HepG2 (cell line): ENCODE data around the gene ERLIN1. TPM values are rescaled to one million over a fixed set of nuclear protein-coding genes. Genes with fewer than 3 reads are reported as not detected.
A peak's percentile ranks its signal among the peaks of the same experiment; 100 is the strongest.

ENCODE experiments used
- IRF2 ChIP-seq: IDR thresholded peaks from 2 replicates; pipeline ENCODE4 v1.6.1; 2018; ENCODE audit warnings: missing genetic modification reagents, missing compliant biosample characterization
- SOX13 ChIP-seq, 3 experiments: fragments of 450-650 bp in 1 of 3; sonication (generic) in 1 of 3; formaldehyde crosslinking in 1 of 3; IDR thresholded peaks in 2 of 3; conservative IDR thresholded peaks in 1 of 3; 2 replicates each; pipeline versions ENCODE4 v1.5.0 to v1.6.1; 2016 to 2020; ENCODE audit warnings: antibody characterized with exemption in 1 of 3, mild to moderate bottlenecking in 1 of 3, missing compliant biosample characterization in 1 of 3, missing genetic modification reagents in 1 of 3, moderate library complexity in 1 of 3
- TBP ChIP-seq: sonication (generic); formaldehyde crosslinking; IDR thresholded peaks from 2 replicates; pipeline ENCODE4 v1.5.0; 2020; ENCODE audit warnings: missing genetic modification reagents
- TCF7 ChIP-seq: sonication (generic); IDR thresholded peaks from 2 replicates; pipeline ENCODE4 v1.6.1; 2016; ENCODE audit warnings: antibody characterized with exemption, low read depth
- ZBTB7A ChIP-seq: sonication (generic); formaldehyde crosslinking; IDR thresholded peaks from 2 replicates; pipeline ENCODE4 v1.8.0; 2022; ENCODE audit warnings: mild to moderate bottlenecking, missing genetic modification reagents
- ZNF180 ChIP-seq: sonication (generic); formaldehyde crosslinking; IDR thresholded peaks from 2 replicates; pipeline ENCODE4 v1.4.0; 2020; ENCODE audit warnings: low read depth, missing genetic modification reagents, borderline replicate concordance
- ZNF225 ChIP-seq: sonication (generic); formaldehyde crosslinking; IDR thresholded peaks from 2 replicates; pipeline ENCODE4 v1.4.0; 2020; ENCODE audit warnings: mild to moderate bottlenecking, missing genetic modification reagents
- ZNF33B ChIP-seq: sonication (generic); formaldehyde crosslinking; IDR thresholded peaks from 2 replicates; pipeline ENCODE4 v1.5.1; 2020; ENCODE audit warnings: mild to moderate bottlenecking, missing genetic modification reagents
- ZNF567 ChIP-seq: sonication (generic); formaldehyde crosslinking; IDR thresholded peaks from 2 replicates; pipeline ENCODE4 v1.8.1; 2023; ENCODE audit warnings: mild to moderate bottlenecking, missing genetic modification reagents, borderline replicate concordance
- ZNF772 ChIP-seq: sonication (generic); formaldehyde crosslinking; IDR thresholded peaks from 2 replicates; pipeline ENCODE4 v1.5.0; 2020; ENCODE audit warnings: mild to moderate bottlenecking, missing genetic modification reagents
- ZNF83 ChIP-seq: sonication (generic); formaldehyde crosslinking; IDR thresholded peaks from 2 replicates; pipeline ENCODE4 v1.4.0; 2020; ENCODE audit warnings: missing genetic modification reagents, mild to moderate bottlenecking, borderline replicate concordance
- polyA plus RNA-seq, 8 experiments: library from polyadenylated mRNA; depleted of rRNA in 3 of 8; stranded (reverse) in 7 of 8; unstranded in 1 of 8; fragments of >200 nt; fragmentation: Illumina TruSeq in 4 of 8; extraction: Trizol in 4 of 8; gene quantifications; 2 replicates each; pipeline versions ENCODE4 v1.2.1 to v1.2.3, GENCODE V29; 2011 to 2016; ENCODE audit warnings: low read depth in 4 of 8, missing spikeins in 1 of 8, mixed read lengths in 1 of 8; ENCODE audit not compliant: insufficient read depth in 1 of 8
- total RNA-seq, 5 experiments: library from RNA; depleted of rRNA; stranded (reverse); fragments of >200 nt; fragmentation: Illumina TruSeq; extraction: Trizol; gene quantifications; 2 replicates each; pipeline ENCODE4 v1.2.3, GENCODE V29; 2016; ENCODE audit warnings: low read depth in 1 of 5
- TF ChIP-seq, protein P1 (sequence below), 2 experiments: fragments of 450-650 bp in 1 of 2; sonication (generic) in 1 of 2; formaldehyde crosslinking in 1 of 2; IDR thresholded peaks; 2 replicates each; pipeline versions ENCODE4 v1.6.1 to v1.8.0; 2016 to 2022; ENCODE audit warnings: antibody characterized with exemption in 1 of 2, mild to moderate bottlenecking in 1 of 2, missing genetic modification reagents in 1 of 2
- TF ChIP-seq, protein P2 (sequence below): sonication (generic); formaldehyde crosslinking; IDR thresholded peaks from 2 replicates; pipeline ENCODE4 v1.4.0; 2020; ENCODE audit warnings: missing genetic modification reagents
- TF ChIP-seq, protein P3 (sequence below): sonication (generic); formaldehyde crosslinking; IDR thresholded peaks from 2 replicates; pipeline ENCODE4 v1.8.1; 2023; ENCODE audit warnings: mild to moderate bottlenecking, missing genetic modification reagents, borderline replicate concordance

Gene ERLIN1
- total and polyA plus RNA-seq, 2 of the 13 experiments (the other 11 are each of a cell fraction or from before 2014, with no cell fraction given): 56.8 to 69.3 TPM

DNA sequence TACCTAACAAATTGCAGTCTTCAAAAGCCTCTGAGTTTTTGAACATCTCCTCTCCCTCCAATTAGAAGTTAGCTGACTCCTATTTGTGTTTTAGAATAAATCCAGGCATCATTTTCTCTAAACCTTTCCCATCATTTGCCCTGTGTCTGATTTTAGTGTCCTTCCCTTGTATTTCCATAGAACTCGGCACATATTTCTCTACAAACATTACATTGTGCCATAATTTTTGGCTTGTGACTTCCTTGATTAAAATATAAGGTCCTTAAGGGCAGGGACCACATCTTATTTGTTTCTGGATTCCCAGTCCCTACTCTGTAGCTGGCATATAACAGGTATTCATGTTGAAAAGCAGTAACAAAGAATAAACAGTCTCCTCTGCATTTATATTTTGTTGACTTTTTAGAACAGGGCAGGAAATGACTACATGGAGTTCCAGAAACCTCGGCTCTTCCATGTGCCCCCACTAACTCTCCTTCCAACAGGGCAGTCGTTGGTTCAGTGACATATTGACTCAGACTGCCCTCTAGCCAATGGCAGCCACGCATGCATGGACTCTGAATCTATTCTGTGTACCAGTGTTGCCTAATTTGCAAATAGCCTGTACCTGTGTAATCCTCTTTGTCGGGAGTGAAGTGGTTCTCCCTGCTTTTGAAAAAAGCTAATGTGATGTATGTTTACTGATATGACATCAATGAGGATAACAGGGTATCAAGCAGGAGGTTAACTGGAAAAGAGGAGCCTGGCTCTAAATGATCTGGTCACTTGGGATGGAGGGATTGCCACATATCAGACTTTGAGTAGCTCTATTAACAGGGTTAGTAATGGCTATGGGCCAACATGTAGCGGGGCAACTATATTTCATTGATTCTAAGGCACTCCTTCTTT is 84.4 kb downstream of the ERLIN1 start (continued):
- TF ChIP-seq ZNF180 (no peak), ZNF567 (CRISPR knock-in tag) (no peak; the same call in 1 of the 2 replicates), TBP (CRISPR knock-in tag) (no peak), TCF7 (peak; percentile 97), SOX13 (IDR thresholded peaks at IDR 0.05) (peak; percentile 90), SOX13 (CRISPR knock-in tag; conservative IDR thresholded peaks at IDR 0.05 in 1 of 2, IDR thresholded peaks at IDR 0.05 in 1 of 2) (peak in 1 of 2 experiments; percentile 94; a peak in 2 of 4 replicates), ZNF33B (CRISPR knock-in tag) (no peak), ZNF83 (CRISPR knock-in tag) (no peak), IRF2 (CRISPR knock-in tag) (peak; percentile 84; the same call in 1 of the 2 replicates), ZBTB7A (CRISPR knock-in tag) (no peak), ZNF772 (CRISPR knock-in tag) (peak; percentile 75; the same call in 1 of the 2 replicates), ZNF225 (CRISPR knock-in tag) (no peak)
- TF ChIP-seq, protein P1, sequence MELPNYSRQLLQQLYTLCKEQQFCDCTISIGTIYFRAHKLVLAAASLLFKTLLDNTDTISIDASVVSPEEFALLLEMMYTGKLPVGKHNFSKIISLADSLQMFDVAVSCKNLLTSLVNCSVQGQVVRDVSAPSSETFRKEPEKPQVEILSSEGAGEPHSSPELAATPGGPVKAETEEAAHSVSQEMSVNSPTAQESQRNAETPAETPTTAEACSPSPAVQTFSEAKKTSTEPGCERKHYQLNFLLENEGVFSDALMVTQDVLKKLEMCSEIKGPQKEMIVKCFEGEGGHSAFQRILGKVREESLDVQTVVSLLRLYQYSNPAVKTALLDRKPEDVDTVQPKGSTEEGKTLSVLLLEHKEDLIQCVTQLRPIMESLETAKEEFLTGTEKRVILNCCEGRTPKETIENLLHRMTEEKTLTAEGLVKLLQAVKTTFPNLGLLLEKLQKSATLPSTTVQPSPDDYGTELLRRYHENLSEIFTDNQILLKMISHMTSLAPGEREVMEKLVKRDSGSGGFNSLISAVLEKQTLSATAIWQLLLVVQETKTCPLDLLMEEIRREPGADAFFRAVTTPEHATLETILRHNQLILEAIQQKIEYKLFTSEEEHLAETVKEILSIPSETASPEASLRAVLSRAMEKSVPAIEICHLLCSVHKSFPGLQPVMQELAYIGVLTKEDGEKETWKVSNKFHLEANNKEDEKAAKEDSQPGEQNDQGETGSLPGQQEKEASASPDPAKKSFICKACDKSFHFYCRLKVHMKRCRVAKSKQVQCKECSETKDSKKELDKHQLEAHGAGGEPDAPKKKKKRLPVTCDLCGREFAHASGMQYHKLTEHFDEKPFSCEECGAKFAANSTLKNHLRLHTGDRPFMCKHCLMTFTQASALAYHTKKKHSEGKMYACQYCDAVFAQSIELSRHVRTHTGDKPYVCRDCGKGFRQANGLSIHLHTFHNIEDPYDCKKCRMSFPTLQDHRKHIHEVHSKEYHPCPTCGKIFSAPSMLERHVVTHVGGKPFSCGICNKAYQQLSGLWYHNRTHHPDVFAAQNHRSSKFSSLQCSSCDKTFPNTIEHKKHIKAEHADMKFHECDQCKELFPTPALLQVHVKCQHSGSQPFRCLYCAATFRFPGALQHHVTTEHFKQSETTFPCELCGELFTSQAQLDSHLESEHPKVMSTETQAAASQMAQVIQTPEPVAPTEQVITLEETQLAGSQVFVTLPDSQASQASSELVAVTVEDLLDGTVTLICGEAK (IDR thresholded peaks at IDR 0.05): no peak
- TF ChIP-seq, protein P1 (CRISPR knock-in tag; IDR thresholded peaks at IDR 0.05): peak; percentile 44; the same call in 1 of the 2 replicates
- TF ChIP-seq, protein P2, sequence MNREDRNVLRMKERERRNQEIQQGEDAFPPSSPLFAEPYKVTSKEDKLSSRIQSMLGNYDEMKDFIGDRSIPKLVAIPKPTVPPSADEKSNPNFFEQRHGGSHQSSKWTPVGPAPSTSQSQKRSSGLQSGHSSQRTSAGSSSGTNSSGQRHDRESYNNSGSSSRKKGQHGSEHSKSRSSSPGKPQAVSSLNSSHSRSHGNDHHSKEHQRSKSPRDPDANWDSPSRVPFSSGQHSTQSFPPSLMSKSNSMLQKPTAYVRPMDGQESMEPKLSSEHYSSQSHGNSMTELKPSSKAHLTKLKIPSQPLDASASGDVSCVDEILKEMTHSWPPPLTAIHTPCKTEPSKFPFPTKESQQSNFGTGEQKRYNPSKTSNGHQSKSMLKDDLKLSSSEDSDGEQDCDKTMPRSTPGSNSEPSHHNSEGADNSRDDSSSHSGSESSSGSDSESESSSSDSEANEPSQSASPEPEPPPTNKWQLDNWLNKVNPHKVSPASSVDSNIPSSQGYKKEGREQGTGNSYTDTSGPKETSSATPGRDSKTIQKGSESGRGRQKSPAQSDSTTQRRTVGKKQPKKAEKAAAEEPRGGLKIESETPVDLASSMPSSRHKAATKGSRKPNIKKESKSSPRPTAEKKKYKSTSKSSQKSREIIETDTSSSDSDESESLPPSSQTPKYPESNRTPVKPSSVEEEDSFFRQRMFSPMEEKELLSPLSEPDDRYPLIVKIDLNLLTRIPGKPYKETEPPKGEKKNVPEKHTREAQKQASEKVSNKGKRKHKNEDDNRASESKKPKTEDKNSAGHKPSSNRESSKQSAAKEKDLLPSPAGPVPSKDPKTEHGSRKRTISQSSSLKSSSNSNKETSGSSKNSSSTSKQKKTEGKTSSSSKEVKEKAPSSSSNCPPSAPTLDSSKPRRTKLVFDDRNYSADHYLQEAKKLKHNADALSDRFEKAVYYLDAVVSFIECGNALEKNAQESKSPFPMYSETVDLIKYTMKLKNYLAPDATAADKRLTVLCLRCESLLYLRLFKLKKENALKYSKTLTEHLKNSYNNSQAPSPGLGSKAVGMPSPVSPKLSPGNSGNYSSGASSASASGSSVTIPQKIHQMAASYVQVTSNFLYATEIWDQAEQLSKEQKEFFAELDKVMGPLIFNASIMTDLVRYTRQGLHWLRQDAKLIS: no peak
- TF ChIP-seq, protein P3, sequence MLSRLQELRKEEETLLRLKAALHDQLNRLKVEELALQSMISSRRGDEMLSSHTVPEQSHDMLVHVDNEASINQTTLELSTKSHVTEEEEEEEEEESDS: no peak
